ENCODE data around the gene ANKS1A.

GRCh38 chr6:34959224-34959623 is 70.2 kb downstream of the ANKS1A start:
- TF ChIP-seq, protein P1, sequence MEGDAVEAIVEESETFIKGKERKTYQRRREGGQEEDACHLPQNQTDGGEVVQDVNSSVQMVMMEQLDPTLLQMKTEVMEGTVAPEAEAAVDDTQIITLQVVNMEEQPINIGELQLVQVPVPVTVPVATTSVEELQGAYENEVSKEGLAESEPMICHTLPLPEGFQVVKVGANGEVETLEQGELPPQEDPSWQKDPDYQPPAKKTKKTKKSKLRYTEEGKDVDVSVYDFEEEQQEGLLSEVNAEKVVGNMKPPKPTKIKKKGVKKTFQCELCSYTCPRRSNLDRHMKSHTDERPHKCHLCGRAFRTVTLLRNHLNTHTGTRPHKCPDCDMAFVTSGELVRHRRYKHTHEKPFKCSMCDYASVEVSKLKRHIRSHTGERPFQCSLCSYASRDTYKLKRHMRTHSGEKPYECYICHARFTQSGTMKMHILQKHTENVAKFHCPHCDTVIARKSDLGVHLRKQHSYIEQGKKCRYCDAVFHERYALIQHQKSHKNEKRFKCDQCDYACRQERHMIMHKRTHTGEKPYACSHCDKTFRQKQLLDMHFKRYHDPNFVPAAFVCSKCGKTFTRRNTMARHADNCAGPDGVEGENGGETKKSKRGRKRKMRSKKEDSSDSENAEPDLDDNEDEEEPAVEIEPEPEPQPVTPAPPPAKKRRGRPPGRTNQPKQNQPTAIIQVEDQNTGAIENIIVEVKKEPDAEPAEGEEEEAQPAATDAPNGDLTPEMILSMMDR (IDR thresholded peaks at IDR 0.05; ENCODE audit: poor library complexity), result no peak
- TF ChIP-seq EZH2 (IDR thresholded peaks at IDR 0.05; ENCODE audit: borderline replicate concordance), result no peak
- no peak for TF ChIP-seq EZH2phosphoT487 (IDR thresholded peaks at IDR 0.05; ENCODE audit: low read depth, severe bottlenecking, unreplicated experiment)

Measured in hepatocyte (in vitro differentiated cells).